HG03135 (cell line): ENCODE measurements around the gene TAPBP.
A peak's percentile ranks its signal among the peaks of the same experiment; 100 is the strongest.
"Not testable (repeated sequence)": the region's sequence is repeated elsewhere in the genome, so short reads cannot be mapped to it uniquely, and the experiment has no call there.

Source experiments
- ATAC-seq: cut with Tn5 transposase; IDR thresholded peaks from one replicate; pipeline ENCODE4 v1.9.1; 2021; ENCODE audit warnings: mild to moderate bottlenecking, moderate library complexity; ENCODE audit not compliant: unreplicated experiment

Gene TAPBP

GRCh38 chr6:33277663-33278391, 36.1 kb downstream of the TAPBP start:
- no peak for ATAC-seq

DNA sequence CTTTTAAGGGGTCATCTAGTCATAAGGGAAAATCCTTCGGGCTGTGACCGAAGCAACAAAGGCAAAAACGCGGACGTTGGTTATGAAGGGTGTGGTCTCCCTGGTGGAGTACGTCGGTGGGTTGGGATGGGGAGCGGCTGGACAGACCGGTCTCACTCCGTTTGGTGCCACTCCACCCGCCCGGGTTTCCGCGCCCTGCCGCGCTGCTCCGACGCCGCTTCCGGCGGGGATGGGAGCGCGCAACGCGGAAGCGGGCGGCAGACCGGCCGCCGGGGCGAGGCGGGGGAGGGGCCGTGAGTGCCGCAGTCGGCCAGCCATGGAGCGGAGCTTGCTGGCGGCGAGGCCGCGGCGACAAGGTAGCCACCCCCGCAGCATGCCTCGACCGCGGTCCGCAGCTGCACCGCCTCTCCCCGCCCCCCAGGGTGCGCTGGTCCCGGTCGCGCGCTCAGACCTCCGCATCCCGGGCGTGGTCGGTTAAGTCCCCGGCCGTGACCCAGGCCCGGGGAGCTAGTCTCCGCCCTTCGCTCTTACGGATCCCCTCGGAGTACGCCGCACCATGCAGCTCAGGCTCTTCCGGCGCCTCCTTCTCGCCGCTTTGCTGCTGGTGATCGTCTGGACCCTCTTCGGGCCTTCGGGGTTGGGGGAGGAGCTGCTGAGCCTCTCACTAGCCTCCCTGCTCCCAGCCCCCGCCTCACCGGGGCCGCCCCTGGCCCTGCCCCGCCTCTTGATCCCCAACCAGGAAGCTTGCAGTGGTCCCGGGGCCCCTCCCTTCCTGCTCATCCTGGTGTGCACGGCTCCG, 36.8 kb downstream of the TAPBP start, which contains the start of gene B3GALT4:
Gene B3GALT4 (plus strand): TSS at position 260 of the 799 bp plus-strand sequence. CDS start 297 bp downstream, at position 557.
- peak; percentile 46 for ATAC-seq

DNA sequence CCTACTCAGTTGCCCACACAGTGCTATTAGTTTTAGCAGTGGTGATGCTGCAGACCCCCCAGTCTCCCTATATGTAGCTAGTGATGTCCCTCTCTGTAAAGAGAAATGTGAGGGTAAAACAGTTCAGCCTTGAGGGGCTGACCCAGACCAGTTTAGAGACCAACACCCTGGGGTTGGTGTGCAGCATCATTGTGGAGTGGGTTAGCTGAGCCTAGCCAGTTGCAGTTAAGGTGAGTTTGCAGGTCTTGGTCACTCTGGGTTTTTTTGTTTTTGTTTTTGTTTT, 37.4 kb downstream of the TAPBP start:
- ATAC-seq: peak; percentile 1

GRCh38 chr6:33275795-33276580, 37.9 kb downstream of the TAPBP start:
- ATAC-seq: not testable (repeated sequence)

- ATAC-seq: no peak
These were observed 39.7 kb downstream of the TAPBP start for GRCh38 chr6:33273924-33274902.

GRCh38 chr6:33273129-33273923, 40.6 kb downstream of the TAPBP start:
- ATAC-seq: no peak

GRCh38 chr6:33272275-33273128, 41.4 kb downstream of the TAPBP start:
- ATAC-seq: peak; percentile 8

DNA sequence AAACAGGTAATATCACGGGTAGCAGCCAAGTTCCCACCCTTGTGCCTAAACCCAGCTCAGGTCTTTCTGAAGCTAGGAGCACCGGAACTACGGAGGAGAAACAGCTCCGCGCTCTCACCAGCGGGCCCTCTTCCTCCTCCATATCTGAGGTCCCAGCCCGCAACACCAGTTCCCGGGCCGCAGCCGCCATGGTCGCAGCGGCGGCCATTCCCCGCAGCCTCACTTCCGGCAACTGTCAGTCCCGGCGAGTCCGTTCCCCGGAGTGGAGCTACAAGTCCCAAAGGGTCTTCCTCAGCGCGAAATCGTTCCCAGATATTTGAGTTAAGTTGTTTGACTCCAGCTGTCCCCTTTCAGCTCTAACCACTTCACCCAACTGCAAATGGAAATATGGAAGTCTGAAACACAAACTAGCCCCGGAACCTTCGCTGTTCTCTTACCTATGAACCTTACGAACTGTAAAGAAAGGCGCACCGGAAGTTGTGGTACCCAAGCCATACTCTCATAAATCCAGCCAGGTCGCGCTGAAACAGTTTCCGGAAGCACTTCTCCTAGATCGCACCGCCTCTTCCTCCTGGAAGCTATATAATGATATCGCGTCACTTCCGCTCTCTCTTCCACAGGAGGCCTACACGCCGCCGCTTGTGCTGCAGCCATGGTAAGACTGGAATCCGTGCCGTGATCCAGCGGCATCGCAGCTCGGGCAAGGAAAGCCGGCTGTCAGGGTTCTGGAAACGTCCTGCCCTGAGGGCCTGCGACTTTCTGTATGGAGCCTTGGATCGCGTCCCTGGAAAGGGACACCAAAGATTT, 42.2 kb downstream of the TAPBP start, which contains the start of the genes RPS18 and VPS52:
Gene RPS18 (plus strand): TSS at position 608 of the 807 bp plus-strand sequence. CDS start 45 bp downstream, at position 653.
Gene VPS52 (minus strand): TSS at position 409 of the 807 bp plus-strand sequence. CDS start 201 bp downstream, at position 208.
- peak; percentile 75 for ATAC-seq

- no peak for ATAC-seq
These were observed 42.8 kb downstream of the TAPBP start for GRCh38 chr6:33271117-33271467.

- ATAC-seq: no peak
These were observed 49.9 kb downstream of the TAPBP start for GRCh38 chr6:33264015-33264414.

- ATAC-seq: not testable (repeated sequence)
These were observed 51.4 kb downstream of the TAPBP start for GRCh38 chr6:33262490-33262889.

GRCh38 chr6:33259032-33259431, 54.8 kb downstream of the TAPBP start:
- ATAC-seq: no peak

DNA sequence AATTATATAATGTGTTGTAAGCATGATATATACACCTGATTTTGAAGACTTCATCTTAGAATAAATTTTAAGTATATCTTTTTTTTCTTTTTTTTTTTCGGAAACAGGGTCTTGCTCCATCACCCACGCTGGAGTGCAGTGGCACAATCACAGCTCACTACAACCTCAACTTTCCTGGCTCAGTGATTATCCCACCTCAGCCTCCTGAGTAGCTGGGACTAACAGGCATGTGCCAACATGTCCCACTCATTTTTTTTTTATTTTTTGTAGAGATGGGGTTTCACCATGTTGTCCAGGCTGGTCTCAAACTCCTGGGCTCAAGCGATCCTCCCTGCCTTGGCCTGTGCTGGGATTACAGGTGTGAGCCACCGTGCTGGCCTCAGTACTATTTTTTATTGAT, 59.3 kb downstream of the TAPBP start:
- ATAC-seq: no peak

DNA sequence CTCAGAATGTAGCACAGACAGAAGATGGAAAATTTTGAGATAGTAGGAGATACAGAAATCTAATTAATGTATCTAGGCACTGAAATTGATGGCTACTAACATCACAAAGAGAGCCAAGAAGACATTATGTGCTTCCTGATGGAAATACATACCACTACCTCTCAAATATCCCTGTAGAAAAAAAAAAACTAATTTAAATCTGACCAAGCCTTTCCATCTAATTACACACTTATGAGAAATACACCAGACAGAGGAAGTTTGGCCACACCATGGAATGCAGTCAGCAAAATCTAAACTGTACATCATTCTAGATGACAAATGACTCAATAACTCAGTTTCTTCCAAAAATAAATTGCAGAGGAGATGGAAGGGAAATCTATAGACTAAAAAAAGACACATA, 61.1 kb downstream of the TAPBP start:
- ATAC-seq: no peak

DNA sequence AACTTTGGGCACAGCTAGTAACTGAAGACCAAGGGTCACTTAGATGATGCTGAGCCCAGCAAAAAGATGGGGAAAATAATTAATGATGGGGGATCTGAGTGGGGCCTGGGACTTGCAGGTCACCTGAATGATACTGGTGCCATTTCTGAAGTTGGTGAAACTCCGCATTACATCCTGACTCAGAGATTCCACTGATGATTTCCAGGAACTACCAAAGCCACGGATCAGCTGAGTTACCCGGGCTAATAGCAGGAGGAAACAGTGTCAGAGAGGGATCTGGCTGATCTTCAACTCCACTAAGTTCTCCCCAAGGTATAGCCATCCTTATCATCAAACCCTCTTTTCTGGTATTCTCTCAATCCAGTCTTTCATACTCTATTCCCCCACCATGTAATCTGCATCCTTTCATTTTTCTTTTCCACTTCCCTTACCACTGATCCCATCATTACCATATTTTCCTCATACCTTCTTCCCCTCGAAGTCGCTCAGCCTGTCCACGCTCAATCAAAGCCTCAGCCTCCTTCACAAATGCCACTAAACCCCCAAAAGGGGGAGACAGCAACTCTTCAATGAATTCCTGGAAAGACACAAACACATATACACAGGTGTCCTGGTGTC, 62.4 kb downstream of the TAPBP start:
- ATAC-seq: no peak

DNA sequence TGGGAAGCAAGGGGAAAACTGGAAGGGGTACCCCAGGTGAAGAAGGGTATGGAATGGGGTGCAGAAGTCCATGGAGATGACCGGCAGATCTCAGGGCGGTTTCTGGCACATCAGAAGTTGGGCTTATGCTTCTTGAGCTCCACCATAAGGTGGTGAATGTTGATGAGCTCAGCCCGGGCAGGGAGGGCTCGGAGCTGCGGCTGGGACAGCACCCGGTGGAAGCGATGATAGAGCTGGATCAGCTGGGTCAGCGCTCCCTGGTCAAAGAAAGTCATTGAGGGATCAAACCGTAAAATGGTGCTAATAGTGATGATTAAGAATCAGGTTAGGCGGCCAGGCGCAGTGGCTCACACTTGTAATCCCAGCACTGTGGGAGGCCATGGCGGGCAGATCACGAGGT, 63.1 kb downstream of the TAPBP start:
- no peak for ATAC-seq
